ENCODE measurements around the gene SLC20A1.

- TF ChIP-seq TAF1 (IDR thresholded peaks at IDR 0.05; ENCODE audit: borderline replicate concordance, insufficient read depth, low read length) (no peak), REST (IDR thresholded peaks at IDR 0.05; ENCODE audit: insufficient read depth in 1 of 2, low read depth in 2 of 2, low read length in 2 of 2) (no peak), POLR2AphosphoS5 (IDR thresholded peaks at IDR 0.05; ENCODE audit: low read depth, low read length) (no peak), FOXP2 (optimal IDR thresholded peaks at IDR 0.05; ENCODE audit: borderline replicate concordance, extremely low read depth, extremely low read length, insufficient read depth) (no peak), SIN3A (IDR thresholded peaks at IDR 0.05; ENCODE audit: borderline replicate concordance, insufficient read depth, low read length) (no peak)
These were observed 34.9 kb downstream of the SLC20A1 start for GRCh38 chr2:112680666-112681101.

All from PFSK-1 (cell line).